Fibroblast of lung (primary cell): ENCODE measurements around the gene ATF7IP. TPM values are rescaled to one million over a fixed set of nuclear protein-coding genes. Genes with fewer than 3 reads are reported as not detected.

Source experiments
- DNase-seq, 2 donors: peaks; one replicate each; pipeline versions ENCODE4 v3.0.0 to v3.0.0-alpha.2; 2010; ENCODE audit warnings: low read depth in 2 of 2
- H2AFZ ChIP-seq: 2 replicates; pipeline ENCODE4 v1.5.1; 2012; ENCODE audit warnings: low read length, control low read depth, inconsistent platforms
- H3K27ac ChIP-seq: 2 replicates; pipeline ENCODE4 v1.5.1; 2011; ENCODE audit warnings: low read length, control low read depth; ENCODE audit not compliant: insufficient read depth
- H3K27me3 ChIP-seq: 2 replicates; pipeline ENCODE4 v1.5.1; 2011; ENCODE audit warnings: mild to moderate bottlenecking, low read length; ENCODE audit not compliant: control insufficient read depth, insufficient read depth
- H3K36me3 ChIP-seq: 2 replicates; pipeline ENCODE4 v1.5.1; 2011; ENCODE audit warnings: low read length; ENCODE audit not compliant: control insufficient read depth, insufficient read depth
- H3K4me1 ChIP-seq: 2 replicates; pipeline ENCODE4 v1.5.1; 2011; ENCODE audit warnings: low read length; ENCODE audit not compliant: control insufficient read depth, insufficient read depth; ENCODE audit errors: extremely low read depth
- H3K4me2 ChIP-seq: 2 replicates; pipeline ENCODE4 v1.5.1; 2011; ENCODE audit warnings: low read length, control low read depth; ENCODE audit not compliant: insufficient read depth; ENCODE audit errors: extremely low read depth
- H3K4me3 ChIP-seq, 4 experiments: fragments of 200-600 bp in 1 of 4; sonication (generic) in 1 of 4; replicated peaks in 1 of 4; 2 replicates each; pipeline ENCODE4 v1.5.1; 2011 to 2016; ENCODE audit warnings: low read length in 4 of 4, low read depth in 3 of 4, mild to moderate bottlenecking in 3 of 4, control low read depth in 2 of 4, inconsistent platforms in 1 of 4, mixed read lengths in 1 of 4; ENCODE audit not compliant: insufficient read depth in 1 of 4; ENCODE audit errors: control extremely low read depth in 1 of 4
- H3K79me2 ChIP-seq: 2 replicates; pipeline ENCODE4 v1.5.1; 2012; ENCODE audit warnings: mild to moderate bottlenecking, low read length, inconsistent platforms; ENCODE audit not compliant: control insufficient read depth, insufficient read depth
- H3K9ac ChIP-seq: 2 replicates; pipeline ENCODE4 v1.5.1; 2011; ENCODE audit warnings: mild to moderate bottlenecking, low read length, control low read depth; ENCODE audit not compliant: insufficient read depth
- H3K9me3 ChIP-seq: 2 replicates; pipeline ENCODE4 v1.5.1; 2012; ENCODE audit warnings: low read depth, low read length; ENCODE audit not compliant: control insufficient read depth, insufficient read depth
- H4K20me1 ChIP-seq: 2 replicates; pipeline ENCODE4 v1.5.1; 2011; ENCODE audit warnings: low read length; ENCODE audit not compliant: control insufficient read depth, insufficient read depth; ENCODE audit errors: extremely low read depth
- EZH2 ChIP-seq: IDR thresholded peaks from 2 replicates; pipeline ENCODE4 v1.5.1; 2012; ENCODE audit warnings: low read length, control low read depth, mild to moderate bottlenecking; ENCODE audit errors: missing control alignments
- polyA plus RNA-seq, 2 donors: library from polyadenylated mRNA; depleted of rRNA in 1 of 2; stranded (reverse) in 1 of 2; unstranded in 1 of 2; fragments of >200 nt; gene quantifications; 2 replicates each; pipeline ENCODE4 v1.2.1, GENCODE V29; 2011 to 2012; ENCODE audit warnings: missing spikeins in 1 of 2
- total RNA-seq: library from RNA; depleted of rRNA; stranded (reverse); fragments of >200 nt; gene quantifications from 2 replicates; pipeline ENCODE4 v1.2.1, GENCODE V29; 2014
- TF ChIP-seq, protein P1 (sequence below), 2 donors: IDR thresholded peaks in 1 of 2; conservative IDR thresholded peaks in 1 of 2; 1 replicate in 1 of 2; 2 replicates in 1 of 2; pipeline ENCODE4 v1.5.1; 2011 to 2012; ENCODE audit warnings: low read length in 2 of 2, control low read depth in 1 of 2, inconsistent platforms in 1 of 2, low read depth in 1 of 2, mild to moderate bottlenecking in 1 of 2

ATF7IP gene
- total and polyA plus RNA-seq, 2 donors (not counting 1 experiment from before 2014, with no cell fraction given), result 13.1 to 18.0 TPM

DNA sequence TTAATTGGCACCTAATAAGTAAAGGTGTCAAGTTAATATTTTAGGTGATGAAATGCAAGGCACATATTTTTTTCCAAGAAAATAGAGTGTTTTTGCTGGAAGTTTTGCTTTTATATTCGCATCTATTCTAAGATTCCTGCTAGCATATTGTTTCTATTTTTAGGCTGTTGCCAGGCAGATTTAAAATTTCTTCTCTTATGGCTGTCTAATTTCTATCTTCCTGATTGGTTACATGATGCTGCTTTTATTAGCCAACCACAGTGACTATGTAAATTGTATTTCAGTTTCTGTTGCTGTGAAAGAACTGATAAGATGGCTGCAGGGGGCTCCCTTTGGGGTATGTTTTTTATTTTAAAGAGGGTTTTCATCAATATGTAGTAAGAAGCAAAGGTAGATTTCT lies 42.7 kb downstream of the ATF7IP start:
- H3K27ac ChIP-seq, result no peak overlapping the region
- peak; percentile 63 to 71 for DNase-seq

DNA sequence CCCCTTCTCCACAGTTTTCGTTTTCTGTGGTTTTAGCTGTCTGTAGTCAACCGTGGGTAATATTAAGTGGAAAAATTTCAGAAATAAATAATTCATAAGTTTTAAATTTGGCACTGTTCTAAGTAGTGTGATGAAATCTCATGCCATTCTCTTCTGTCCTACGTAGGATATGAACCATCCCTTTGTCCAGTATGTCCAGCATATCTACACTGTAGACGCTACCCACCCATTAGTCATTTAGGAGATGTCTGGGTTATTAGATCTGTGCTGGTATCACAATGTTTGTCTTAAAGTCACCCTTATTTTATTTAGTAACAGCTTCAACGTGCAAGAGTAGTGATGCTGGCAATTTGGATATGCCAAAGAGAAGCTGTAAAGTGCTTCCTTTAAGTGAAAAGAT lies 44.7 kb downstream of the ATF7IP start:
- Histone ChIP-seq H3K4me1 (no peaks in the 10 kb centered on the region), H3K27ac (no peak overlapping the region), H3K27me3 (no peaks in the 10 kb centered on the region), H3K79me2 (peaks cover 61% of the 10 kb centered on the region), H2AFZ (no peak overlapping the region), H3K4me3 (no peak overlapping the region), H3K36me3 (no peaks in the 10 kb centered on the region), H3K9me3 (no peaks in the 10 kb centered on the region), H3K4me2 (no peak overlapping the region), H4K20me1 (no peaks in the 10 kb centered on the region), H3K9ac (no peak overlapping the region)
- DNase-seq, result peak in 1 of 2 donors; percentile 75
- TF ChIP-seq, protein P1, sequence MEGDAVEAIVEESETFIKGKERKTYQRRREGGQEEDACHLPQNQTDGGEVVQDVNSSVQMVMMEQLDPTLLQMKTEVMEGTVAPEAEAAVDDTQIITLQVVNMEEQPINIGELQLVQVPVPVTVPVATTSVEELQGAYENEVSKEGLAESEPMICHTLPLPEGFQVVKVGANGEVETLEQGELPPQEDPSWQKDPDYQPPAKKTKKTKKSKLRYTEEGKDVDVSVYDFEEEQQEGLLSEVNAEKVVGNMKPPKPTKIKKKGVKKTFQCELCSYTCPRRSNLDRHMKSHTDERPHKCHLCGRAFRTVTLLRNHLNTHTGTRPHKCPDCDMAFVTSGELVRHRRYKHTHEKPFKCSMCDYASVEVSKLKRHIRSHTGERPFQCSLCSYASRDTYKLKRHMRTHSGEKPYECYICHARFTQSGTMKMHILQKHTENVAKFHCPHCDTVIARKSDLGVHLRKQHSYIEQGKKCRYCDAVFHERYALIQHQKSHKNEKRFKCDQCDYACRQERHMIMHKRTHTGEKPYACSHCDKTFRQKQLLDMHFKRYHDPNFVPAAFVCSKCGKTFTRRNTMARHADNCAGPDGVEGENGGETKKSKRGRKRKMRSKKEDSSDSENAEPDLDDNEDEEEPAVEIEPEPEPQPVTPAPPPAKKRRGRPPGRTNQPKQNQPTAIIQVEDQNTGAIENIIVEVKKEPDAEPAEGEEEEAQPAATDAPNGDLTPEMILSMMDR (conservative IDR thresholded peaks at IDR 0.05 in 1 of 2, IDR thresholded peaks at IDR 0.05 in 1 of 2; ENCODE audit: low read depth in 1 of 2, low read length in 2 of 2), result no peak
- TF ChIP-seq EZH2, result no peak

More for the DNA sequence above, 42.7 kb downstream of the ATF7IP start:
- H3K4me3 ChIP-seq, result no peak overlapping the region
- peaks cover 3% of the 10 kb centered on the region for H3K4me1 ChIP-seq
- H3K36me3 ChIP-seq, result no peaks in the 10 kb centered on the region
- H3K27me3 ChIP-seq, result no peaks in the 10 kb centered on the region
- H3K9ac ChIP-seq, result no peak overlapping the region
- H3K4me2 ChIP-seq, result no peak overlapping the region
- H3K9me3 ChIP-seq, result no peaks in the 10 kb centered on the region
- no peaks in the 10 kb centered on the region for H4K20me1 ChIP-seq
- peaks cover 64% of the 10 kb centered on the region for H3K79me2 ChIP-seq
- H2AFZ ChIP-seq, result no peak overlapping the region
- TF ChIP-seq EZH2, result no peak
- TF ChIP-seq, protein P1 (conservative IDR thresholded peaks at IDR 0.05 in 1 of 2, IDR thresholded peaks at IDR 0.05 in 1 of 2; ENCODE audit: low read depth in 1 of 2, low read length in 2 of 2), result no peak

DNA sequence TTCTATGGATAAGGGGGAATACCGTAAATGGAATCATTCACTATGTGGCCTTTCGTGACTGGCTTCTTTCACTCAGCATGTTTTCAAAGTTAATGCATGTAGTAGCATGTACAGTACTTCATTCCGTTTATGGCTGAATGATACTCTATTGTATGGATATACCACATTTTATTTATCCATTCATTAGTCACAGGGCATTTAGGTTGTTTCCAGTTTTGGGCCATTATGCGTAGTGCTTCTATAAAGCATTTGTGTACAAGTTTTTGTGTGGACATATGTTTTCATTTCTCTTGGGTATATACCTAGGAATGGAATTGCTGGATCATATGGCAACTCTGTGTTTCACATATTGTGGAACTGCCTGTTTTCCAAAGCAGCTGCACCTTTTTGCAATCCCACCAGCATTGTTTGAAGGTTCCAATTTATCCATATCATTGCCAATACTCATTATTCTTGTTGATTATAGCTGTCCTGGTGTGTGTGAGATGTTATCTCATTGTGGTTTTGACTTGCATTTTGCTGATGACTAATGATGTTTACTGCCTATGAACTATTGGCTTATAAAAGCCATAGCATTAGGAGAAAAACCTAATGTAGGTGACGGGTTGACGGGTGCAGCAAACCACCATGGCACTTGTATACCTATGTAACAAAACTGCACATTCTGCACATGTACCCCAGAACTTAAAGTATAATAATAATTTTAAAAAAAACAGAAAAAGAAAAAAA lies 45.5 kb downstream of the ATF7IP start:
- no peak overlapping the region for H3K4me3 ChIP-seq
- peaks cover 56% of the 10 kb centered on the region for H3K79me2 ChIP-seq
- no peak overlapping the region for H2AFZ ChIP-seq
- peak in 1 of 2 donors; percentile 72 for DNase-seq
- H3K27ac ChIP-seq, result no peak overlapping the region
- TF ChIP-seq, protein P1 (conservative IDR thresholded peaks at IDR 0.05 in 1 of 2, IDR thresholded peaks at IDR 0.05 in 1 of 2; ENCODE audit: low read depth in 1 of 2, low read length in 2 of 2), result no peak
- TF ChIP-seq EZH2, result no peak
- H3K36me3 ChIP-seq, result no peaks in the 10 kb centered on the region
- H3K4me1 ChIP-seq, result no peaks in the 10 kb centered on the region
- H3K9ac ChIP-seq, result no peak overlapping the region
- H4K20me1 ChIP-seq, result no peaks in the 10 kb centered on the region
- no peaks in the 10 kb centered on the region for H3K27me3 ChIP-seq
- H3K9me3 ChIP-seq, result no peaks in the 10 kb centered on the region
- H3K4me2 ChIP-seq, result no peak overlapping the region
